Astrocyte (in vitro differentiated cells and primary cell): Measurements from ENCODE around the gene TRMT2A. TPM values are rescaled to one million over a fixed set of nuclear protein-coding genes. Genes with fewer than 3 reads are reported as not detected.

Experiments used
- DNase-seq: peaks from one replicate; pipeline ENCODE4 v3.0.0-alpha.2; 2010; ENCODE audit warnings: low read depth
- FAIRE-seq: peaks from 2 replicates; lab custom pipeline; 2011; peaks lifted over from hg19 to GRCh38; lab: Jason Lieb, UNC
- H2AFZ ChIP-seq: 2 replicates; pipeline ENCODE4 v1.6.0; 2012; ENCODE audit warnings: low read depth, low read length, inconsistent platforms
- H3K27ac ChIP-seq: 2 replicates; pipeline ENCODE4 v1.5.1; 2011; ENCODE audit warnings: low read depth, low read length, inconsistent platforms
- H3K27me3 ChIP-seq: 2 replicates; pipeline ENCODE4 v1.6.0; 2011; ENCODE audit warnings: low read length, inconsistent platforms; ENCODE audit not compliant: insufficient read depth
- H3K36me3 ChIP-seq: 2 replicates; pipeline ENCODE4 v1.5.1; 2011; ENCODE audit warnings: low read length, inconsistent platforms; ENCODE audit not compliant: insufficient read depth
- H3K4me1 ChIP-seq: 2 replicates; pipeline ENCODE4 v1.5.1; 2011; ENCODE audit warnings: low read length, inconsistent platforms; ENCODE audit not compliant: insufficient read depth
- H3K4me2 ChIP-seq: 2 replicates; pipeline ENCODE4 v1.6.0; 2012; ENCODE audit warnings: low read length, inconsistent platforms
- H3K4me3 ChIP-seq: 2 replicates; pipeline ENCODE4 v1.5.1; 2011; ENCODE audit warnings: low read depth, mild to moderate bottlenecking, low read length, inconsistent platforms; ENCODE audit not compliant: insufficient read depth
- H3K79me2 ChIP-seq: 2 replicates; pipeline ENCODE4 v1.6.0; 2012; ENCODE audit warnings: mild to moderate bottlenecking, low read length, inconsistent platforms; ENCODE audit not compliant: insufficient read depth
- H3K9ac ChIP-seq: 2 replicates; pipeline ENCODE4 v1.6.0; 2012; ENCODE audit warnings: mild to moderate bottlenecking, low read length, inconsistent platforms
- H3K9me3 ChIP-seq: 2 replicates; pipeline ENCODE4 v1.5.1; 2012; ENCODE audit warnings: low read depth, mild to moderate bottlenecking, low read length, inconsistent platforms; ENCODE audit not compliant: insufficient read depth
- H4K20me1 ChIP-seq: 2 replicates; pipeline ENCODE4 v1.6.0; 2012; ENCODE audit warnings: low read length, inconsistent platforms; ENCODE audit not compliant: insufficient read depth
- H3K27ac Mint-ChIP-seq: one replicate; pipeline ENCODE4 v1.8.0; 2021; ENCODE audit warnings: mild to moderate bottlenecking, mixed read lengths; ENCODE audit not compliant: unreplicated experiment
- H3K27me3 Mint-ChIP-seq: one replicate; pipeline ENCODE4 v1.8.0; 2021; ENCODE audit warnings: low read depth, mixed read lengths; ENCODE audit not compliant: unreplicated experiment
- H3K36me3 Mint-ChIP-seq: one replicate; pipeline ENCODE4 v1.8.0; 2021; ENCODE audit warnings: low read depth, mixed read lengths; ENCODE audit not compliant: unreplicated experiment
- H3K4me1 Mint-ChIP-seq: one replicate; pipeline ENCODE4 v1.8.0; 2021; ENCODE audit warnings: low read depth, mixed read lengths; ENCODE audit not compliant: unreplicated experiment
- H3K4me3 Mint-ChIP-seq: one replicate; pipeline ENCODE4 v1.8.0; 2021; ENCODE audit warnings: mild to moderate bottlenecking, moderate library complexity, mixed read lengths; ENCODE audit not compliant: unreplicated experiment
- H3K9me3 Mint-ChIP-seq: one replicate; pipeline ENCODE4 v1.8.0; 2021; ENCODE audit warnings: mild to moderate bottlenecking, mixed read lengths; ENCODE audit not compliant: unreplicated experiment
- CTCF ChIP-seq: IDR thresholded peaks from 2 replicates; pipeline ENCODE4 v1.5.1; 2011; ENCODE audit warnings: low read depth, mild to moderate bottlenecking, inconsistent platforms, low read length, moderate library complexity; ENCODE audit not compliant: insufficient read depth
- EZH2 ChIP-seq: IDR thresholded peaks from 2 replicates; pipeline ENCODE4 v1.6.1; 2012; ENCODE audit warnings: mild to moderate bottlenecking, low read length, inconsistent platforms; ENCODE audit not compliant: insufficient read depth
- total RNA-seq: library from RNA; stranded (reverse); gene quantifications from 2 replicates; pipeline ENCODE4 v1.2.1, GENCODE V29; 2021

TRMT2A gene
- total RNA-seq, 1 donor from 2014 or later = 32.9 TPM

DNA sequence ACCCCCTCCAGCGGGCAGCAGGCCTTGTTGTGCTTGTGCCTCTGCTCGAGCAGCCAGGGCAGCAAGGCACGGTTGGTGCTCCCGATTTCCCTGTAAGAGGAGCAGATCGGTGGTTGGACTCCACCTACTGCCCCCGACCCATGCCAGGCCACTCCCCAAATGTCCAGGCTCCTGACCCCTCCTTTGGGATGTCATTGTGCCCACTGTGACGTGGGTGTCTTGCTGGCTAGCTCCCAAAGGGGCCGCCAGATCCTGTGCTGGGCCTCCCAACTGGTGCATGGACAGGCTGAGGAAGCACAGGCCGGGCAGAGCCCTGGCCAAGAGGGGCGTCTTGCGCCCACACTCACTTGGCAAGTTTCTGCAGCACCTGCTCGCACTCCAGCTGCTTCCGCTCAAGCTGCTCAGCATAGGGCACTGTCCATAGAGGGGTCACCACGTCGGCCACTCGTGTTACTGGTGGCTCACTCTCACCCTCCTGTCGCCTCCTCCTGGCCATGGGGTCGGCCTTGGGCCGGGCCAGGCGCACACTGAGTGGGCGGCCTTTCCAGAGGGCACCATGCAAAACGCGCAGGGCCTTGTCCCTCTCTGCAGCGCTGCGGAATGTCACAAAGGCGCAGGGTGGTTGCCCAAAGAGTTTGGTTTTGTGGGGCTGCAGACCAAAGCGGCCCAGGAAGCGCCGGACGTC lies 1.2 kb downstream of the TRMT2A start, which contains the start of gene RANBP1:
TSS of gene RANBP1 (plus strand) at position 414 of the 685 bp plus-strand sequence. CDS start at position 495, 81 bp downstream.
- Mint-ChIP-seq H3K9me3 (no peaks in the 10 kb centered on the region), H3K4me3 (peak within 1 kb of the TSS; percentile 86), H3K36me3 (peaks cover 12% of the 10 kb centered on the region), H3K4me1 (peaks cover 3% of the 10 kb centered on the region), H3K27me3 (no peaks in the 10 kb centered on the region), H3K27ac (peak within 1 kb of the TSS; percentile 83)
- FAIRE-seq = no peak
- Histone ChIP-seq H3K36me3 (peaks cover 16% of the 10 kb centered on the region), H3K9me3 (no peaks in the 10 kb centered on the region), H3K27me3 (no peaks in the 10 kb centered on the region), H3K4me1 (peaks cover 17% of the 10 kb centered on the region), H3K4me2 (peak within 1 kb of the TSS; percentile 85), H2AFZ (peak within 1 kb of the TSS; percentile 77), H4K20me1 (peaks cover 45% of the 10 kb centered on the region), H3K27ac (peak within 1 kb of the TSS; percentile 82), H3K79me2 (peaks cover 67% of the 10 kb centered on the region), H3K9ac (peak within 1 kb of the TSS; percentile 96), H3K4me3 (peak within 1 kb of the TSS; percentile 73)
- no peak for DNase-seq
- TF ChIP-seq EZH2 (no peak), CTCF (no peak)

- peaks cover 56% of the 10 kb centered on the region for H3K79me2 ChIP-seq
- peak overlapping the region; percentile 85 for H3K4me2 ChIP-seq
- TF ChIP-seq CTCF = no peak
- TF ChIP-seq EZH2 = no peak
- no peak for DNase-seq
- no peak overlapping the region for H2AFZ ChIP-seq
- H3K36me3 ChIP-seq = peaks cover 20% of the 10 kb centered on the region
- H3K27ac ChIP-seq = no peak overlapping the region
- Mint-ChIP-seq H3K27me3 (no peaks in the 10 kb centered on the region), H3K36me3 (peaks cover 16% of the 10 kb centered on the region), H3K27ac (peak overlapping the region; percentile 83), H3K9me3 (no peaks in the 10 kb centered on the region), H3K4me1 (peaks cover 3% of the 10 kb centered on the region), H3K4me3 (peak overlapping the region; percentile 86)
- H4K20me1 ChIP-seq = peaks cover 45% of the 10 kb centered on the region
- FAIRE-seq = no peak
- H3K9ac ChIP-seq = peak overlapping the region; percentile 96
- peaks cover 17% of the 10 kb centered on the region for H3K4me1 ChIP-seq
- no peak overlapping the region for H3K4me3 ChIP-seq
- H3K9me3 ChIP-seq = no peaks in the 10 kb centered on the region
- no peaks in the 10 kb centered on the region for H3K27me3 ChIP-seq
Observed at GRCh38 chr22:20114506-20115475, 2.2 kb downstream of the TRMT2A start.
